ENCODE data around the gene CIB4.

CIB4 gene

GRCh38 chr2:26582890-26583289 is 58.3 kb downstream of the CIB4 start:
- no peak overlapping the region for H3K27ac ChIP-seq (ENCODE audit: low read length)
- no peaks in the 10 kb centered on the region for H3K9me3 ChIP-seq (ENCODE audit: control insufficient read depth in 2 of 2, low read length in 2 of 2)
- H3K9ac ChIP-seq (ENCODE audit: low read length in 2 of 2): no peak overlapping the region
- H3K4me1 ChIP-seq (ENCODE audit: control insufficient read depth, insufficient read depth, low read length): no peaks in the 10 kb centered on the region
- H3K4me3 ChIP-seq (ENCODE audit: low read length in 2 of 2): no peak overlapping the region
- H3K27me3 ChIP-seq (ENCODE audit: control insufficient read depth in 1 of 2, insufficient read depth in 2 of 2, low read length in 2 of 2): peaks cover 0 to 17% of the 10 kb centered on the region in 2 donors
- no peaks in the 10 kb centered on the region for H3K36me3 ChIP-seq (ENCODE audit: control insufficient read depth in 2 of 2, insufficient read depth in 2 of 2, low read length in 2 of 2)

DNA sequence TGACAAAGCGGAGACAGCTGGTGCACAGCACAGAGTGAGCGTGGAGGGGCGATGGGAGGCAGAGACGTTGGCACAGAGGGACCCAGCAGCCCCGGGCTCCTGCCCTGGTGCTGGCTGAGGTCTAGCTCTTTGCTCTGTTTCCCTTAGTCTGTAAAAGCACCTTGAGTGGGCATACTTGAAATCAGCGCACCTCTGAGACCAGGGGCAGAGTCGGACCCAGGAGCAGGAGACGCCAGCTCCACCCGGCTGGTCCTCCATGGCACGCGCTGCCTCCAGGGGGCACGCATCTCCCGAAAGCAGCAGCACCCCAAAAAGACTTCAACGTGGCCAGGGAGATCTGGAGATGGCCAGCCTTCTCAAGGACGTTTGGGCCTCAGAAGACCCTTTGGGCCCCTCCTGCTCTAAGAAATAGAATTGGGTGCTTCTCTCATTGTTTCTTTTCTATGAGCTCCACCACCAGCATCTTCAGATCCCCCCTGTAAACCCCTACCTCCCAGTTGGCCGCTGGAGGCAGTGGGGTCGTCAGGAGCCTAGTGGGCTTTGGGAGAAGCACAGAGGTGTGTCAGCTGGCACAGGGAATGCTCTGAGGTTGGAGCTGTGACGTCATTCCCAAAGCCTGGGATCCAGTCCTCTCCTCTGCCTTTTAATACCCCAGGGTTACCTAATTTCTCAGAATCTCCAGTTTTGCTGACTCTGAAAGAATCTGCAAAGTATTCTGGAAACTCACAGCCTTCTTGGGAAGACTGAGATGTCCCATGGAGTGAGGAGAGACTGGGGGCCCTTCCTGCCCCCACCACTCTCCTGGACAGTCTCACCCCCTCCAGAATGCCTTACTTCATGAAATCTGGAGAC is 58.9 kb downstream of the CIB4 start:
- Histone ChIP-seq H3K36me3 (ENCODE audit: control insufficient read depth in 2 of 2, insufficient read depth in 2 of 2, low read length in 2 of 2) (no peaks in the 10 kb centered on the region), H3K27me3 (ENCODE audit: control insufficient read depth in 1 of 2, insufficient read depth in 2 of 2, low read length in 2 of 2) (peaks cover 4 to 24% of the 10 kb centered on the region in 2 donors), H3K4me3 (ENCODE audit: low read length in 2 of 2) (no peak overlapping the region), H3K4me1 (ENCODE audit: control insufficient read depth, insufficient read depth, low read length) (no peaks in the 10 kb centered on the region), H3K27ac (ENCODE audit: low read length) (no peak overlapping the region), H3K9me3 (ENCODE audit: control insufficient read depth in 2 of 2, low read length in 2 of 2) (no peaks in the 10 kb centered on the region), H3K9ac (ENCODE audit: low read length in 2 of 2) (no peak overlapping the region)

DNA sequence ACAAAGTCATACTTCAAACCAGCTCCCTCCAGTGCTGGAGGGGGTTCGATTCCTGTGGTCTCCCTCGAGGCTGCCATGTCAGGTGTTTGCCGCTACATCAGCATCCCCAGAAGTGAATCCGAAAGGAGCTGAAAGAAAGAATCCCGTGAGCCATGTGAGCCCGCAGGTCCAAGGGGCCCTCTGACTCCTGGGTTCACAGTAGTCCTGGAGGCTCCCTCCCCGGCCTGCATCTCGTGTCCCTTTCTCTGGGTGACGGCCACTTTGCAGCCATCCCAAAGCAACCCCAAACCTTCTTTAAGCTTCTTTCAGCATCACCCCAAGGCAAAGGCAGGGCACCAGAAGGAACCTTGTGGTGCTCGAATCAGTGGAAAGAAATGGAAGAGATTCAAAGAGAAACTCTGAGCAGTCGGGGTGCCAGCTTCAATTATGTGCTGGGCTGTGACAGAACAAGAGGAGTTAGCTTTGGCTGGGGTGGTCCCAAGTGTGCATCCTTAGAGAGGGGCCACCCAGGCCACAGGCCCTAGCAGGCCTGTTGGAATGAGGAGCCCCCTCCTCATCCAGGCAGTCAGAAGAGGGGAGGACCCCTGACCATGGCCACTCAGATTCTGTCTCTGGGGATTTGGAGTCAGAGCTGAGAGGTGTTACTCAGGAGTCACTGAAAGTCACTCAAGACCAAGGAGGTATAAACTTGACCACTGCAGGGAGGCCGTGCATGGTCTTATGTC is 59.7 kb downstream of the CIB4 start:
- Histone ChIP-seq H3K27ac (ENCODE audit: low read length) (no peak overlapping the region), H3K36me3 (ENCODE audit: control insufficient read depth in 2 of 2, insufficient read depth in 2 of 2, low read length in 2 of 2) (no peaks in the 10 kb centered on the region), H3K4me1 (ENCODE audit: control insufficient read depth, insufficient read depth, low read length) (no peaks in the 10 kb centered on the region), H3K4me3 (ENCODE audit: low read length in 2 of 2) (no peak overlapping the region), H3K27me3 (ENCODE audit: control insufficient read depth in 1 of 2, insufficient read depth in 2 of 2, low read length in 2 of 2) (peaks cover 4 to 27% of the 10 kb centered on the region in 2 donors), H3K9ac (ENCODE audit: low read length in 2 of 2) (no peak overlapping the region), H3K9me3 (ENCODE audit: control insufficient read depth in 2 of 2, low read length in 2 of 2) (no peaks in the 10 kb centered on the region)

- no peaks in the 10 kb centered on the region for H3K4me1 ChIP-seq (ENCODE audit: control insufficient read depth, insufficient read depth, low read length)
- peaks cover 4 to 25% of the 10 kb centered on the region in 2 donors for H3K27me3 ChIP-seq (ENCODE audit: control insufficient read depth in 1 of 2, insufficient read depth in 2 of 2, low read length in 2 of 2)
- H3K9ac ChIP-seq (ENCODE audit: low read length in 2 of 2): no peak overlapping the region
- H3K36me3 ChIP-seq (ENCODE audit: control insufficient read depth in 2 of 2, insufficient read depth in 2 of 2, low read length in 2 of 2): no peaks in the 10 kb centered on the region
- H3K9me3 ChIP-seq (ENCODE audit: control insufficient read depth in 2 of 2, low read length in 2 of 2): no peaks in the 10 kb centered on the region
- H3K4me3 ChIP-seq (ENCODE audit: low read length in 2 of 2): no peak overlapping the region
- H3K27ac ChIP-seq (ENCODE audit: low read length): no peak overlapping the region
These were observed 60.4 kb downstream of the CIB4 start for GRCh38 chr2:26580751-26581150.

GRCh38 chr2:26580151-26580550 is 61.0 kb downstream of the CIB4 start:
- no peaks in the 10 kb centered on the region for H3K9me3 ChIP-seq (ENCODE audit: control insufficient read depth in 2 of 2, low read length in 2 of 2)
- no peak overlapping the region for H3K4me3 ChIP-seq (ENCODE audit: low read length in 2 of 2)
- no peaks in the 10 kb centered on the region for H3K4me1 ChIP-seq (ENCODE audit: control insufficient read depth, insufficient read depth, low read length)
- H3K27ac ChIP-seq (ENCODE audit: low read length): no peak overlapping the region
- no peaks in the 10 kb centered on the region for H3K36me3 ChIP-seq (ENCODE audit: control insufficient read depth in 2 of 2, insufficient read depth in 2 of 2, low read length in 2 of 2)
- H3K9ac ChIP-seq (ENCODE audit: low read length in 2 of 2): no peak overlapping the region
- H3K27me3 ChIP-seq (ENCODE audit: control insufficient read depth in 1 of 2, insufficient read depth in 2 of 2, low read length in 2 of 2): peaks cover 4 to 24% of the 10 kb centered on the region in 2 donors

- no peak overlapping the region for H3K4me3 ChIP-seq (ENCODE audit: low read length in 2 of 2)
These were observed 61.5 kb downstream of the CIB4 start for GRCh38 chr2:26579723-26580040.

DNA sequence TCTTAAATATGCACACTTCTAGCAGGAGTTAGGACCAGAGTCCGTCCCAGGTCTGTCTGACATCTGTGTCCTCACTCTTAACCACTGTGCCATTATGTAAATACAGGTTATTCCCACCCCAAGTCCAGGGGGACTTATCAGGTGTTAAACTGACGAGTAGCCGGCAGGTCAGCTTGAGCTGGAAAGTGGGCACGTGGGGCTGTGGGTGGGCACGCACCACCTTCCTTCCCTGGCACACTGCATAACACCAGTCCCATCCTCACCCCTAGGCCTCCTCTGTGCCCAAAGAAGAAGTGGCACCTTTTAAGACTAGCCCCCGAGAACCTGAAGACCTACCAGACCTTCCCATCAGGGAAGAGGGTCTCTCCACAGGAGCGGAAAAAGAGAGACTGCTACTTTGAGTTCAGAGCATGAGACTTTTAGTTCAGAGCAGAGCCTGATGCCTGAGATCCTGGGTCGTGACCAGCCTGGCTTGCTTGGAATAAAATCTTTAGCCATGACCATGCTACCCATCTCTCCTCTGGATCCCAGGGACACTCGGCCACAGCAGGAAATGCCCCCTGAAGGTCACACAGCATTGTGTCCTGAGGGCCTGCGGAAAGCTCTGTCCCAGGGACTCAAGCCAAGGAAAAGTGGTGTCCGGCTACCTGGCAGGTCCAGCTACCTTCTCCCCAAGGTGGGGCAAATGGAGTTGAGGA is 62.0 kb downstream of the CIB4 start:
- H3K27me3 ChIP-seq (ENCODE audit: control insufficient read depth in 1 of 2, insufficient read depth in 2 of 2, low read length in 2 of 2): peaks cover 4 to 17% of the 10 kb centered on the region in 2 donors
- H3K9me3 ChIP-seq (ENCODE audit: control insufficient read depth in 2 of 2, low read length in 2 of 2): no peaks in the 10 kb centered on the region

More at GRCh38 chr2:26579723-26580040, 61.5 kb downstream of the CIB4 start:
- Histone ChIP-seq H3K9ac (ENCODE audit: low read length in 2 of 2) (no peak overlapping the region), H3K36me3 (ENCODE audit: control insufficient read depth in 2 of 2, insufficient read depth in 2 of 2, low read length in 2 of 2) (no peaks in the 10 kb centered on the region), H3K4me1 (ENCODE audit: control insufficient read depth, insufficient read depth, low read length) (no peaks in the 10 kb centered on the region), H3K27ac (ENCODE audit: low read length) (no peak overlapping the region), H3K9me3 (ENCODE audit: control insufficient read depth in 2 of 2, low read length in 2 of 2) (no peaks in the 10 kb centered on the region), H3K27me3 (ENCODE audit: control insufficient read depth in 1 of 2, insufficient read depth in 2 of 2, low read length in 2 of 2) (peaks cover 4 to 22% of the 10 kb centered on the region in 2 donors)

GRCh38 chr2:26578581-26578980 is 62.6 kb downstream of the CIB4 start:
- no peak overlapping the region for H3K4me3 ChIP-seq (ENCODE audit: low read length in 2 of 2)
- H3K9ac ChIP-seq (ENCODE audit: low read length in 2 of 2): no peak overlapping the region
- H3K9me3 ChIP-seq (ENCODE audit: control insufficient read depth in 2 of 2, low read length in 2 of 2): no peaks in the 10 kb centered on the region
- no peaks in the 10 kb centered on the region for H3K36me3 ChIP-seq (ENCODE audit: control insufficient read depth in 2 of 2, insufficient read depth in 2 of 2, low read length in 2 of 2)
- H3K4me1 ChIP-seq (ENCODE audit: control insufficient read depth, insufficient read depth, low read length): no peaks in the 10 kb centered on the region
- no peak overlapping the region for H3K27ac ChIP-seq (ENCODE audit: low read length)
- peaks cover 4 to 11% of the 10 kb centered on the region in 2 donors for H3K27me3 ChIP-seq (ENCODE audit: control insufficient read depth in 1 of 2, insufficient read depth in 2 of 2, low read length in 2 of 2)

More for the DNA sequence above, 62.0 kb downstream of the CIB4 start:
- H3K4me3 ChIP-seq (ENCODE audit: low read length in 2 of 2): no peak overlapping the region
- no peaks in the 10 kb centered on the region for H3K36me3 ChIP-seq (ENCODE audit: control insufficient read depth in 2 of 2, insufficient read depth in 2 of 2, low read length in 2 of 2)
- no peaks in the 10 kb centered on the region for H3K4me1 ChIP-seq (ENCODE audit: control insufficient read depth, insufficient read depth, low read length)
- H3K27ac ChIP-seq (ENCODE audit: low read length): no peak overlapping the region
- no peak overlapping the region for H3K9ac ChIP-seq (ENCODE audit: low read length in 2 of 2)

- no peak overlapping the region for H3K9ac ChIP-seq (ENCODE audit: low read length in 2 of 2)
- H3K27me3 ChIP-seq (ENCODE audit: control insufficient read depth in 1 of 2, insufficient read depth in 2 of 2, low read length in 2 of 2): peaks cover 4 to 11% of the 10 kb centered on the region in 2 donors
- H3K4me3 ChIP-seq (ENCODE audit: low read length in 2 of 2): no peak overlapping the region
- H3K9me3 ChIP-seq (ENCODE audit: control insufficient read depth in 2 of 2, low read length in 2 of 2): no peaks in the 10 kb centered on the region
- H3K36me3 ChIP-seq (ENCODE audit: control insufficient read depth in 2 of 2, insufficient read depth in 2 of 2, low read length in 2 of 2): no peaks in the 10 kb centered on the region
- H3K4me1 ChIP-seq (ENCODE audit: control insufficient read depth, insufficient read depth, low read length): no peaks in the 10 kb centered on the region
- no peak overlapping the region for H3K27ac ChIP-seq (ENCODE audit: low read length)
These were observed 63.1 kb downstream of the CIB4 start for GRCh38 chr2:26578113-26578458.

DNA sequence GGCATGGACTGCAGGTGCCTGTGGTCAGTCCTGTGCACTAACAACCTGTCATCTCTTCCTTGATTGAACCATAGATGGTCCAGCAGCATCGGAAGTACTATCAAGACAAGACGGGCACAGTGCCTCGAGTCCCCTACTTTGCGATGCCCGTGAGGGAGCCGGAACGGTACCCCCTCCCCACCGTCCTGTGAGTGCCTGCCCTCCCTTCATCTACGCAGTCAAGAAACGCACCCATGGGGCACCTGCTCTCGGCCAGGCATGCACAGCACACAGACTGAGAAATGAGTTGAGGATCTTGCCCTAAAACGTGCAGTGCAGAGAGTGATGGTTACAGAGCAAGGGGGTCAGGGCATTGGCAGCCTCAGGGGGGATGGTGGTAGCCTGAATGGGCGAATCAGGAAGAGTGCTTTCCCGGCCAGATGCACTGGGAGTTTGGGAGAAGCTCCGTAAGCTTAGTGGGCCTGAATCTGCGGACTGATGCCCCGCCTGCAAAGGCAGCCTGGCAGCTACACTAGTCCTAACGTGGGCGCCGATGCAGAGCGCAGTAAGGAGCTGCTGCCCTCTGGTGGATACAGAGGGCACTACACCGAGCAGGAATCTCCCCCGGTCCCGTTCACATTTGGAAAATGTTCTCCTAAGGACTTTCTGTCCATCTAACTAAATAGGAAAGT is 63.6 kb downstream of the CIB4 start:
- no peaks in the 10 kb centered on the region for H3K4me1 ChIP-seq (ENCODE audit: control insufficient read depth, insufficient read depth, low read length)
- H3K9ac ChIP-seq (ENCODE audit: low read length in 2 of 2): no peak overlapping the region
- H3K4me3 ChIP-seq (ENCODE audit: low read length in 2 of 2): no peak overlapping the region
- no peaks in the 10 kb centered on the region for H3K9me3 ChIP-seq (ENCODE audit: control insufficient read depth in 2 of 2, low read length in 2 of 2)
- H3K36me3 ChIP-seq (ENCODE audit: control insufficient read depth in 2 of 2, insufficient read depth in 2 of 2, low read length in 2 of 2): no peaks in the 10 kb centered on the region
- H3K27ac ChIP-seq (ENCODE audit: low read length): no peak overlapping the region
- peaks cover 4 to 11% of the 10 kb centered on the region in 2 donors for H3K27me3 ChIP-seq (ENCODE audit: control insufficient read depth in 1 of 2, insufficient read depth in 2 of 2, low read length in 2 of 2)
